B cell (primary cell): ENCODE results near the gene BEST1. TPM values are rescaled to one million over a fixed set of nuclear protein-coding genes. Genes with fewer than 3 reads are reported as not detected.

Experiments
- ATAC-seq: fragments of 200-7000 bp; cut with Tn5 transposase; one replicate; pipeline ENCODE4 v1.10.0; 2021; ENCODE audit warnings: low read depth, mild to moderate bottlenecking, moderate number of reproducible peaks, moderate library complexity
- CTCF ChIA-PET: fragments of 350-600 bp; sonication (Branson Sonifier 250); formaldehyde crosslinking; loops from one replicate; lab custom pipeline; 2021; ENCODE audit warnings: antibody characterized with exemption, inconsistent platforms; lab: Charles Lee
- POLR2A ChIA-PET: fragments of 350-600 bp; sonication (Branson Sonifier 250); formaldehyde crosslinking; loops from one replicate; lab custom pipeline; 2021; ENCODE audit warnings: antibody characterized with exemption; lab: Charles Lee
- DNase-seq: peaks from one replicate; pipeline ENCODE4 v3.0.0; 2013
- H2AFZ ChIP-seq: 2 replicates; pipeline ENCODE4 v1.6.1; 2012; ENCODE audit warnings: mild to moderate bottlenecking, low read depth, low read length; ENCODE audit not compliant: insufficient read depth, poor library complexity, severe bottlenecking
- H3K27ac ChIP-seq, 2 donors: 1 replicate in 1 of 2; 2 replicates in 1 of 2; pipeline ENCODE4 v1.5.1; 2012 to 2013; ENCODE audit warnings: low read length in 2 of 2, mild to moderate bottlenecking in 2 of 2, moderate library complexity in 1 of 2
- H3K27me3 ChIP-seq, 4 experiments: fragments of 200-600 bp in 1 of 4; sonication (generic) in 1 of 4; replicated peaks in 1 of 4; 1 replicate in 2 of 4; 2 replicates in 2 of 4; pipeline versions ENCODE4 v1.6.1 to v1.7.0; 2013 to 2016; ENCODE audit warnings: low read length in 3 of 4, mild to moderate bottlenecking in 2 of 4, mixed read lengths in 1 of 4, moderate library complexity in 1 of 4; ENCODE audit not compliant: insufficient read depth in 4 of 4, control insufficient read depth in 3 of 4; ENCODE audit errors: control extremely low read depth in 1 of 4
- H3K36me3 ChIP-seq, 2 experiments: replicated peaks in 1 of 2; 1 replicate in 1 of 2; 2 replicates in 1 of 2; pipeline versions ENCODE4 v1.6.1 to v1.7.1; 2013; ENCODE audit warnings: low read length in 1 of 2; ENCODE audit not compliant: insufficient read depth in 2 of 2, control insufficient read depth in 1 of 2; ENCODE audit errors: control extremely low read depth in 1 of 2, extremely low read depth in 1 of 2
- H3K4me1 ChIP-seq, 2 donors: fragments of 200-600 bp in 1 of 2; sonication (generic) in 1 of 2; 1 replicate in 1 of 2; 2 replicates in 1 of 2; pipeline versions ENCODE4 v1.5.1 to v1.6.1; 2013 to 2017; ENCODE audit warnings: low read length in 2 of 2; ENCODE audit not compliant: control insufficient read depth in 2 of 2, insufficient read depth in 2 of 2
- H3K4me2 ChIP-seq: replicated peaks from 2 replicates; pipeline ENCODE3; 2012; ENCODE audit warnings: mild to moderate bottlenecking, low read depth, low read length; ENCODE audit not compliant: poor library complexity, severe bottlenecking
- H3K4me3 ChIP-seq, 5 experiments: fragments of 200-600 bp in 1 of 5; sonication (generic) in 1 of 5; 1 replicate in 3 of 5; 2 replicates in 2 of 5; pipeline versions ENCODE4 v1.5.1 to v1.7.0; 2011 to 2016; ENCODE audit warnings: low read length in 4 of 5, mild to moderate bottlenecking in 4 of 5, low read depth in 2 of 5, control low read depth in 1 of 5, moderate library complexity in 1 of 5; ENCODE audit not compliant: insufficient read depth in 1 of 5; ENCODE audit errors: control extremely low read depth in 1 of 5, extremely low read depth in 1 of 5
- H3K79me2 ChIP-seq: fragments of 200-600 bp; sonication (generic); one replicate; pipeline ENCODE4 v1.6.0; 2016; ENCODE audit warnings: low read length; ENCODE audit not compliant: control insufficient read depth, insufficient read depth
- H3K9ac ChIP-seq: fragments of 200-600 bp; sonication (generic); 2 replicates; pipeline ENCODE4 v1.6.1; 2017; ENCODE audit warnings: mild to moderate bottlenecking, low read length, moderate library complexity
- H3K9me3 ChIP-seq, 3 donors: one replicate each; pipeline versions ENCODE4 v1.6.1 to v1.7.1; 2013; ENCODE audit warnings: low read length in 2 of 3; ENCODE audit not compliant: control insufficient read depth in 2 of 3, insufficient read depth in 1 of 3; ENCODE audit errors: control extremely low read depth in 1 of 3
- H4K20me1 ChIP-seq: 2 replicates; pipeline ENCODE4 v1.6.0; 2012; ENCODE audit warnings: mild to moderate bottlenecking, low read length; ENCODE audit not compliant: insufficient read depth, control insufficient read depth, poor library complexity, severe bottlenecking
- H3K27ac Mint-ChIP-seq: one replicate; pipeline ENCODE4 v1.8.0; 2021; ENCODE audit warnings: mixed read lengths
- H3K27me3 Mint-ChIP-seq: one replicate; pipeline ENCODE4 v1.8.0; 2021; ENCODE audit warnings: mixed read lengths
- H3K4me1 Mint-ChIP-seq: one replicate; pipeline ENCODE4 v1.8.0; 2021; ENCODE audit warnings: mixed read lengths
- H3K4me3 Mint-ChIP-seq: one replicate; pipeline ENCODE4 v1.8.0; 2021; ENCODE audit warnings: mixed read lengths
- H3K9me3 Mint-ChIP-seq: one replicate; pipeline ENCODE4 v1.8.0; 2022; ENCODE audit warnings: mixed read lengths; ENCODE audit not compliant: insufficient read depth
- CTCF ChIP-seq: fragments of 200-600 bp; IDR thresholded peaks from one replicate; pipeline ENCODE4 v1.8.0; 2022; ENCODE audit warnings: antibody characterized with exemption, mild to moderate bottlenecking
- EZH2 ChIP-seq: IDR thresholded peaks from 2 replicates; pipeline ENCODE4 v1.6.1; 2012; ENCODE audit warnings: borderline replicate concordance, low read depth, mild to moderate bottlenecking, moderate library complexity, low read length; ENCODE audit not compliant: insufficient read depth, poor library complexity, severe bottlenecking
- WGBS: methylation state at CpG from one replicate; pipeline ENCODE4 v1.1.5; 2013; ENCODE audit warnings: missing lambda C conversion rate; ENCODE audit not compliant: insufficient coverage; 5-methylcytosine and 5-hydroxymethylcytosine counted together
- intact Hi-C: fragments of 100-400 bp; cut with micrococcal nuclease; formaldehyde crosslinking; loops from one replicate; pipeline ENCODE4 v1.10.0; 2022
- polyA plus RNA-seq: library from polyadenylated mRNA; depleted of rRNA; stranded (reverse); fragments of >200 nt; gene quantifications from 2 replicates; pipeline ENCODE4 v1.2.3, GENCODE V29; 2012
- total RNA-seq, 2 donors: library from RNA; stranded (reverse); fragments of 120-200 nt in 1 of 2; gene quantifications; 1 replicate in 1 of 2; 2 replicates in 1 of 2; pipeline versions ENCODE4 v1.2.3 to v1.2.4, GENCODE V29; 2013 to 2022

The BEST1 gene
- total and polyA plus RNA-seq, 2 donors (not counting 1 experiment from before 2014, with no cell fraction given), result 0.07 to 0.99 TPM

GRCh38 chr11:61967116-61967923 is 17.2 kb downstream of the BEST1 start, which contains the start of gene FTH1:
Gene FTH1 (minus strand): TSS chr11:61967634. CDS start chr11:61967425, 209 bp downstream.
- Histone ChIP-seq H3K4me2 (peak within 1 kb of the TSS; percentile 94), H3K79me2 (peaks cover 39% of the 10 kb centered on the region), H3K27me3 (no peaks in the 10 kb centered on the region), H3K4me3 (peak within 1 kb of the TSS; percentile 88 to 99 (median 96)), H3K9ac (peak within 1 kb of the TSS; percentile 87), H3K36me3 (peaks cover 0 to 21% of the 10 kb centered on the region in 2 experiments), H2AFZ (peak within 1 kb of the TSS; percentile 92), H4K20me1 (peaks cover 33% of the 10 kb centered on the region), H3K4me1 (peaks cover 58 to 67% of the 10 kb centered on the region in 2 donors), H3K27ac (peak within 1 kb of the TSS; percentile 86 to 94), H3K9me3 (no peaks in the 10 kb centered on the region)
- ChIA-PET POLR2A (interaction anchor here (0.5 to 3.6 kb wide), 13 partner anchors 12 to 700 kb away, joined by 3 to 11 read pairs (median 5); partner anchors contain the start of gene INCENP), CTCF (interaction anchor here (0.6 to 7.3 kb wide), 12 partner anchors 16 to 821 kb away, joined by 3 to 61 read pairs (median 6); no protein-coding TSS in a partner anchor)
- Mint-ChIP-seq H3K27ac (peak within 1 kb of the TSS; percentile 99), H3K4me3 (peak within 1 kb of the TSS; percentile 97), H3K27me3 (no peaks in the 10 kb centered on the region), H3K4me1 (peaks cover 72% of the 10 kb centered on the region), H3K9me3 (no peaks in the 10 kb centered on the region)
- TF ChIP-seq EZH2, result no peak
- no peak for TF ChIP-seq CTCF
- DNase-seq (peak; percentile 95), ATAC-seq (peak; percentile 67)
- intact Hi-C loops, result loop anchor here (1.0 to 5.0 kb wide), 6 partner anchors 75 to 1050 kb away; partner anchors contain the start of genes POLR2G and SYT7
- 1% methylated on average over 84 of the region's 93 CpGs for WGBS
